Muscle of leg (tissue), 11 donors: ENCODE results near the gene IL32. TPM values are rescaled to one million over a fixed set of nuclear protein-coding genes. Genes with fewer than 3 reads are reported as not detected.

Experiments
- DNase-seq: peaks from one replicate; pipeline ENCODE4 v3.0.0; 2013
- H3K27ac ChIP-seq: one replicate; pipeline ENCODE4 v1.5.1; 2013; ENCODE audit warnings: mild to moderate bottlenecking, low read length, control low read depth
- H3K27me3 ChIP-seq: one replicate; pipeline ENCODE4 v1.6.1; 2013; ENCODE audit warnings: low read length; ENCODE audit not compliant: control insufficient read depth, insufficient read depth
- H3K36me3 ChIP-seq: one replicate; pipeline ENCODE4 v1.6.1; 2013; ENCODE audit warnings: low read length; ENCODE audit not compliant: control insufficient read depth, insufficient read depth
- H3K4me1 ChIP-seq: one replicate; pipeline ENCODE4 v1.6.1; 2013; ENCODE audit warnings: low read length; ENCODE audit not compliant: control insufficient read depth, insufficient read depth
- H3K4me3 ChIP-seq: one replicate; pipeline ENCODE4 v1.5.1; 2013; ENCODE audit warnings: low read length, control low read depth
- H3K9me3 ChIP-seq: replicated peaks from 2 replicates; pipeline ENCODE4 v1.6.1; 2013; ENCODE audit warnings: low read depth, low read length; ENCODE audit not compliant: control insufficient read depth
- WGBS: methylation state at CpG from one replicate; pipeline ENCODE4 v1.1.5; 2013; ENCODE audit warnings: missing lambda C conversion rate; ENCODE audit not compliant: insufficient coverage; 5-methylcytosine and 5-hydroxymethylcytosine counted together
- polyA plus RNA-seq, 8 donors: library from polyadenylated mRNA; unstranded; fragments of 120-200 nt; gene quantifications; one replicate each; pipeline versions ENCODE4 v1.2.1 to v1.2.3, GENCODE V29; 2013; ENCODE audit warnings: inconsistent platforms in 1 of 8, low replicate concordance in 1 of 8; ENCODE audit not compliant: insufficient read length in 8 of 8, insufficient read depth in 1 of 8
- total RNA-seq: library from RNA; stranded (reverse); fragments of 120-200 nt; gene quantifications from one replicate; pipeline ENCODE4 v1.2.4, GENCODE V29; 2013

Gene IL32
- total and polyA plus RNA-seq, 9 donors = 28.9 to 166 (median 116) TPM

DNA sequence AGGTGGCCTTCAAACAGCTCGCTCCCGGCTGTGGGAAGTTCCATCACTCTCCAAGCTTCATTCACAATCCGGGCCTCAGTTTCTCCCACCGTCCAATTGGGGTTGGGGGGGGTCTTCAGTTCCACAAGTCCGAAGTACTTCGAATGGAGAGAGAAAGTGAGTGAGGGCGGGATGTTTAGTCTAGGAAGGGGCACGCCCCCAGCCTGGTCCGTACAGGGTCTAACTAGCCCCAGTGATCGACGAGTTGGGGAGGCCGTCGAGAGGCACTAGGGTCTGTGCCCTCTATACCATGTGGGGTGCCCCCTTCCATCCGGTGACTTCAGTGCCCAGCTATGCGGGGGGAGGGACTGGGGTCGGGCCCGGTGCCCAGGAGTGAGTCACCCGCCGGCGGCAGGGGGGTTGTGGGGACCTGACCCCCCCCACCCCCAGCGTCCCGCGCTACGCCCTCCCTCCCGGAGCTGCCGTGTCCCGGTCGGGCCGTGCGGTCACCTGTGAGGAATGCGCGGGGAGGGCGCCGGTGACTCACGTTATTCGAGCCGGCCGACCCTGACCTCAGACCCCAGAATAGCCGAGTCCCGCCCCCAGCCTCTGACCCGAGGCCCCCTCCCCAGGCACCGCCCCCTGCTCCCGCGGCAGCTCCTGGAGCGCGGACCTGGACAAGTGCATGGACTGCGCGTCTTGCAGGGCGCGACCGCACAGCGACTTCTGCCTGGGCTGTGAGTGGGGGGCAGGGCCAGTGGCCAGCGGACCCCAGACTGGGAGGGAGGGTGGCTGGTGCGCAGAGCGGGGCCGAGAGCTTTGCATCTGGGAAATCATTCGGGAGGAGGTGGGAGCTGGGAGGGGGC lies 44.6 kb upstream of the IL32 start:
- H3K4me1 ChIP-seq = peaks cover 52% of the 10 kb centered on the region
- H3K9me3 ChIP-seq = no peaks in the 10 kb centered on the region
- peaks cover 10% of the 10 kb centered on the region for H3K36me3 ChIP-seq
- DNase-seq = peak; percentile 76
- peaks cover 36% of the 10 kb centered on the region for H3K27me3 ChIP-seq
- under 1% methylated on average over 40 of the region's 57 CpGs for WGBS
- H3K27ac ChIP-seq = peak overlapping the region; percentile 98
- peak overlapping the region; percentile 65 for H3K4me3 ChIP-seq

DNA sequence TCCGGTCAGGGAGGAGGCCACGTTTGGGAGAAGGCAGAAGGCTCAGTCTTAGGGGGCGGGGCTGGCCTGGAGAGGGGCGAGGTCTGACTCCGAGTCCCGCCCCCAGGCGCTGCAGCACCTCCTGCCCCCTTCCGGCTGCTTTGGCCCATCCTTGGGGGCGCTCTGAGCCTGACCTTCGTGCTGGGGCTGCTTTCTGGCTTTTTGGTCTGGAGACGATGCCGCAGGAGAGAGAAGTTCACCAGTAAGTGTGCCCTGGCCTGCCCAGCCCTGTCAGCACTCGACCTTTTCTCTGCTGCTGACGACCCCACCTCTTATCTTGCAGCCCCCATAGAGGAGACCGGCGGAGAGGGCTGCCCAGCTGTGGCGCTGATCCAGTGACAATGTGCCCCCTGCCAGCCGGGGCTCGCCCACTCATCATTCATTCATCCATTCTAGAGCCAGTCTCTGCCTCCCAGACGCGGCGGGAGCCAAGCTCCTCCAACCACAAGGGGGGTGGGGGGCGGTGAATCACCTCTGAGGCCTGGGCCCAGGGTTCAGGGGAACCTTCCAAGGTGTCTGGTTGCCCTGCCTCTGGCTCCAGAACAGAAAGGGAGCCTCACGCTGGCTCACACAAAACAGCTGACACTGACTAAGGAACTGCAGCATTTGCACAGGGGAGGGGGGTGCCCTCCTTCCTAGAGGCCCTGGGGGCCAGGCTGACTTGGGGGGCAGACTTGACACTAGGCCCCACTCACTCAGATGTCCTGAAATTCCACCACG lies 43.8 kb upstream of the IL32 start:
- Histone ChIP-seq H3K4me1 (peaks cover 52% of the 10 kb centered on the region), H3K27me3 (peaks cover 30% of the 10 kb centered on the region), H3K9me3 (no peaks in the 10 kb centered on the region), H3K4me3 (peak overlapping the region; percentile 65), H3K36me3 (peaks cover 18% of the 10 kb centered on the region), H3K27ac (peak overlapping the region; percentile 98)
- peak; percentile 88 for DNase-seq
- 3% methylated on average over 16 of the region's 25 CpGs for WGBS

DNA sequence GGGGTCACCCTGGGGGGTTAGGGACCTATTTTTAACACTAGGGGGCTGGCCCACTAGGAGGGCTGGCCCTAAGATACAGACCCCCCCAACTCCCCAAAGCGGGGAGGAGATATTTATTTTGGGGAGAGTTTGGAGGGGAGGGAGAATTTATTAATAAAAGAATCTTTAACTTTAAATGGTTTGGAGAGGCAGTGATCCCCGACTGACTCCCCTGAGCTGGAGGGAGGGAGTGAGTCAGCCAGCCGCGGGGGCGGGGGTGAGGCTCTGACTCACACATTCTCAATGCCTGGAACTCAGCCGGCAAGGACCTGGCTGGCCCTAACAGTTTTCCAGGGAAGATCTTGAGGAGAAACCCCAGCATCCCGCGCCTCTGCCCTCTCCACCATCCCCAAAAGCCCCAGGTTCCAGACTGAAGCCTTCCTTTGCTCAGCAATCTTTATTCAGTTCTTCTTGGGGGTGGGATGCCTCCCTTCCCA lies 43.2 kb upstream of the IL32 start:
- Histone ChIP-seq H3K27me3 (peaks cover 26% of the 10 kb centered on the region), H3K36me3 (peaks cover 24% of the 10 kb centered on the region), H3K4me3 (peak overlapping the region; percentile 65), H3K9me3 (no peaks in the 10 kb centered on the region), H3K4me1 (peaks cover 54% of the 10 kb centered on the region), H3K27ac (peak overlapping the region; percentile 98)
- DNase-seq = peak; percentile 97
- 8% methylated on average over 5 of the region's 8 CpGs for WGBS

- Histone ChIP-seq H3K4me3 (peak overlapping the region; percentile 65), H3K4me1 (peaks cover 57% of the 10 kb centered on the region), H3K36me3 (peaks cover 26% of the 10 kb centered on the region), H3K9me3 (no peaks in the 10 kb centered on the region), H3K27ac (peak overlapping the region; percentile 98), H3K27me3 (peaks cover 19% of the 10 kb centered on the region)
- 24% methylated on average over 6 of the region's 8 CpGs for WGBS
- DNase-seq = peak; percentile 68
Observed at GRCh38 chr16:3022684-3023414, 42.6 kb upstream of the IL32 start.

- Histone ChIP-seq H3K4me3 (peak overlapping the region; percentile 65), H3K4me1 (peaks cover 56% of the 10 kb centered on the region), H3K27me3 (peaks cover 15% of the 10 kb centered on the region), H3K36me3 (peaks cover 26% of the 10 kb centered on the region), H3K9me3 (no peaks in the 10 kb centered on the region), H3K27ac (peak overlapping the region; percentile 98)
- peak; percentile 74 for DNase-seq
- 18% methylated on average over 3 of the region's 6 CpGs for WGBS
Observed at GRCh38 chr16:3023415-3023668, 42.1 kb upstream of the IL32 start.

GRCh38 chr16:3023669-3024478 lies 41.6 kb upstream of the IL32 start, which contains the start of the genes HCFC1R1 and THOC6:
Gene HCFC1R1, minus strand, starts transcription at chr16:3023942. Its CDS starts 1 bp downstream, at chr16:3023941.
Gene THOC6, plus strand, starts transcription at chr16:3024035. Its CDS starts 292 bp downstream, at chr16:3024327.
- under 1% methylated on average over 67 of the region's 69 CpGs for WGBS

GRCh38 chr16:3025032-3026002 lies 40.1 kb upstream of the IL32 start:
- no peak overlapping the region for H3K4me3 ChIP-seq

More at GRCh38 chr16:3023669-3024478, 41.6 kb upstream of the IL32 start, which contains the start of the genes HCFC1R1 and THOC6:
- Histone ChIP-seq H3K4me3 (peak within 1 kb of the TSS; percentile 65), H3K36me3 (peaks cover 26% of the 10 kb centered on the region), H3K27me3 (peaks cover 15% of the 10 kb centered on the region), H3K4me1 (peaks cover 59% of the 10 kb centered on the region), H3K27ac (peak within 1 kb of the TSS; percentile 98), H3K9me3 (no peaks in the 10 kb centered on the region)
- DNase-seq = peak; percentile 99

DNA sequence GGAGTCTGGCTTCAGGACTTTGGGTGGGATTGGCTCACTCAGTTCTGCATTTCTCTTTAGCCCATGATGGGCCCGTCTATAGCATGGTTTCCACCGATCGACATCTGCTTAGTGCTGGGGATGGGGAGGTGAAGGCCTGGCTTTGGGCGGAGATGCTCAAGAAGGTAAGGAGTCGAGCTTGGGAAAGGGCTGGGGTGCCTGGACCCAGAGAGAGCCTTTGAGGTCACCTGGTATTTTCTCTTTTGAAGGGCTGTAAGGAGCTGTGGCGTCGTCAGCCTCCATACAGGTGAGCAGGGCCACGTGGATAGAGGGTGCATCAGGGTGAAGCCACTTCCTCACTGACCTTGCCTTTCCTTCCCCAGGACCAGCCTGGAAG lies 39.4 kb upstream of the IL32 start:
- DNase-seq = no peak
- H3K9me3 ChIP-seq = no peaks in the 10 kb centered on the region
- H3K36me3 ChIP-seq = peaks cover 26% of the 10 kb centered on the region
- WGBS = 94% methylated on average over 5 of the region's 8 CpGs
- H3K27me3 ChIP-seq = peaks cover 27% of the 10 kb centered on the region
- no peak overlapping the region for H3K4me3 ChIP-seq
- H3K27ac ChIP-seq = no peak overlapping the region
- peaks cover 57% of the 10 kb centered on the region for H3K4me1 ChIP-seq

More at GRCh38 chr16:3025032-3026002, 40.1 kb upstream of the IL32 start:
- WGBS = 94% methylated on average over 13 of the region's 18 CpGs
- peaks cover 26% of the 10 kb centered on the region for H3K36me3 ChIP-seq
- peaks cover 20% of the 10 kb centered on the region for H3K27me3 ChIP-seq
- peaks cover 63% of the 10 kb centered on the region for H3K4me1 ChIP-seq
- H3K9me3 ChIP-seq = no peaks in the 10 kb centered on the region
- no peak overlapping the region for H3K27ac ChIP-seq
- DNase-seq = no peak
